GM10266 (cell line): ENCODE data around the gene FLACC1.

ENCODE experiments used
- DNase-seq: peaks from one replicate; pipeline ENCODE4 v3.0.0; 2012; ENCODE audit errors: extremely low spot score
- CTCF ChIP-seq: IDR thresholded peaks from 2 replicates; pipeline ENCODE4 v1.5.1; 2012; ENCODE audit warnings: mild to moderate bottlenecking, low read depth; ENCODE audit not compliant: control insufficient read depth, insufficient read depth; ENCODE audit errors: missing control alignments

Gene FLACC1

GRCh38 chr2:201363857-201364560, 6.9 kb upstream of the FLACC1 start:
- DNase-seq: peak; percentile 30
- peak; percentile 75 for TF ChIP-seq CTCF

- no peak for DNase-seq
- no peak for TF ChIP-seq CTCF
These were observed 5.3 kb upstream of the FLACC1 start for GRCh38 chr2:201362396-201362795.

- DNase-seq: no peak
- no peak for TF ChIP-seq CTCF
These were observed 4.1 kb upstream of the FLACC1 start for GRCh38 chr2:201361078-201361733.

- DNase-seq: no peak
- no peak for TF ChIP-seq CTCF
These were observed 3.1 kb upstream of the FLACC1 start for GRCh38 chr2:201360256-201360655.

- no peak for DNase-seq
- no peak for TF ChIP-seq CTCF
These were observed 1.5 kb upstream of the FLACC1 start for GRCh38 chr2:201358684-201359083.

GRCh38 chr2:201353116-201353515, 4.0 kb downstream of the FLACC1 start:
- DNase-seq: no peak
- TF ChIP-seq CTCF: no peak

- no peak for DNase-seq
- TF ChIP-seq CTCF: no peak
These were observed 6.3 kb downstream of the FLACC1 start for GRCh38 chr2:201350879-201351278.
